Gastroesophageal sphincter (tissue), 3 donors: ENCODE measurements around the gene RHOG.

Source experiments
- CTCF ChIP-seq, 4 experiments: fragments of 200-600 bp in 2 of 4; fragments of 450-650 bp in 2 of 4; sonication (generic) in 1 of 4; IDR thresholded peaks; one replicate each; pipeline ENCODE4 v1.5.1; 2017 to 2019; ENCODE audit warnings: antibody characterized with exemption in 4 of 4, mild to moderate bottlenecking in 2 of 4, moderate library complexity in 2 of 4
- POLR2A ChIP-seq, 2 donors: fragments of 450-650 bp; IDR thresholded peaks; one replicate each; pipeline ENCODE4 v1.6.1; 2017; ENCODE audit warnings: antibody characterized with exemption in 2 of 2, mild to moderate bottlenecking in 2 of 2, moderate library complexity in 1 of 2

- TF ChIP-seq CTCF (IDR thresholded peaks at IDR 0.05) (no peak), POLR2A (IDR thresholded peaks at IDR 0.05) (no peak)
Observed at GRCh38 chr11:3860375-3860774, 19.6 kb upstream of the RHOG start.
